Thyroid gland (tissue), 4 donors: Measurements from ENCODE around the gene MVB12B. TPM values are rescaled to one million over a fixed set of nuclear protein-coding genes. Genes with fewer than 3 reads are reported as not detected.

ENCODE experiments used
- DNase-seq, 2 donors: peaks; one replicate each; pipeline ENCODE4 v3.0.0-alpha.2; 2019
- H3K27ac ChIP-seq, 3 donors: fragments of 200-600 bp; sonication (generic); 1 replicate in 2 of 3; 2 replicates in 1 of 3; pipeline ENCODE4 v1.5.1; 2016 to 2019; ENCODE audit warnings: mild to moderate bottlenecking in 1 of 3, moderate library complexity in 1 of 3
- H3K27me3 ChIP-seq: fragments of 200-600 bp; sonication (generic); one replicate; pipeline ENCODE4 v1.5.1; 2019
- H3K36me3 ChIP-seq, 2 donors: fragments of 200-600 bp; sonication (generic); one replicate each; pipeline ENCODE4 v1.5.1; 2016 to 2019
- H3K4me1 ChIP-seq, 2 donors: fragments of 200-600 bp; sonication (generic); one replicate each; pipeline ENCODE4 v1.5.1; 2017 to 2019
- H3K4me3 ChIP-seq, 3 donors: fragments of 200-600 bp; sonication (generic); replicated peaks in 1 of 3; 1 replicate in 2 of 3; 2 replicates in 1 of 3; pipeline ENCODE4 v1.5.1; 2016; ENCODE audit warnings: mild to moderate bottlenecking in 1 of 3
- H3K9me3 ChIP-seq: fragments of 200-600 bp; sonication (generic); one replicate; pipeline ENCODE4 v1.5.1; 2017
- CTCF ChIP-seq, 6 experiments: fragments of 200-600 bp in 3 of 6; fragments of 450-650 bp in 3 of 6; sonication (generic) in 3 of 6; IDR thresholded peaks; one replicate each; pipeline ENCODE4 v1.5.1; 2016 to 2019; ENCODE audit warnings: antibody characterized with exemption in 6 of 6, mild to moderate bottlenecking in 2 of 6, inconsistent platforms in 1 of 6, moderate library complexity in 1 of 6
- POLR2A ChIP-seq, 2 donors: fragments of 450-650 bp; IDR thresholded peaks; one replicate each; pipeline ENCODE4 v1.6.1; 2017; ENCODE audit warnings: antibody characterized with exemption in 2 of 2, mild to moderate bottlenecking in 2 of 2, moderate library complexity in 1 of 2
- WGBS, 2 donors: methylation state at CpG; one replicate each; pipeline ENCODE4 v1.1.5; 2017; 5-methylcytosine and 5-hydroxymethylcytosine counted together
- intact Hi-C: fragments of 100-400 bp; cut with DNase I; formaldehyde crosslinking; loops from one replicate; pipeline ENCODE4 v1.15.1; 2023
- total RNA-seq, 4 donors: library from RNA; depleted of rRNA; stranded (reverse); fragments of >200 nt; gene quantifications; one replicate each; pipeline ENCODE4 v1.2.3, GENCODE V29; 2016

The MVB12B gene
- total RNA-seq, 4 donors from 2014 or later: 13.4 to 19.3 (median 15.5) TPM

- peaks cover 17% of the 10 kb centered on the region for H3K27me3 ChIP-seq
- intact Hi-C loops: no loop called here
- H3K9me3 ChIP-seq: no peaks in the 10 kb centered on the region
- no peak overlapping the region for H3K4me3 ChIP-seq
- no peaks in the 10 kb centered on the region for H3K36me3 ChIP-seq
- no peak overlapping the region for H3K27ac ChIP-seq
- peaks cover 6 to 16% of the 10 kb centered on the region in 2 donors for H3K4me1 ChIP-seq
- TF ChIP-seq POLR2A (IDR thresholded peaks at IDR 0.05): no peak
- TF ChIP-seq CTCF (IDR thresholded peaks at IDR 0.05): no peak
- WGBS, 2 donors: 81 to 87% methylated on average over 12 to 13 of the region's 13 CpGs
- no peak for DNase-seq
These were observed 194.9 kb downstream of the MVB12B start for GRCh38 chr9:126521551-126521950.

GRCh38 chr9:126521976-126522590 lies 195.5 kb downstream of the MVB12B start:
- peaks cover under 1 to 10% of the 10 kb centered on the region in 2 donors for H3K4me1 ChIP-seq
- H3K27ac ChIP-seq: no peak overlapping the region
- peaks cover 11% of the 10 kb centered on the region for H3K27me3 ChIP-seq
- WGBS, 2 donors: 60 to 84% methylated on average over 1 to 10 of the region's 10 CpGs
- TF ChIP-seq CTCF (IDR thresholded peaks at IDR 0.05) (no peak), POLR2A (IDR thresholded peaks at IDR 0.05) (no peak)
- H3K9me3 ChIP-seq: no peaks in the 10 kb centered on the region
- intact Hi-C loops: no loop called here
- no peak for DNase-seq
- H3K4me3 ChIP-seq: no peak overlapping the region
- H3K36me3 ChIP-seq: no peaks in the 10 kb centered on the region

- no peaks in the 10 kb centered on the region for H3K36me3 ChIP-seq
- TF ChIP-seq CTCF (IDR thresholded peaks at IDR 0.05) (no peak), POLR2A (IDR thresholded peaks at IDR 0.05) (no peak)
- H3K27ac ChIP-seq: no peak overlapping the region
- peaks cover 0 to 3% of the 10 kb centered on the region in 2 donors for H3K4me1 ChIP-seq
- H3K9me3 ChIP-seq: no peaks in the 10 kb centered on the region
- intact Hi-C loops: no loop called here
- H3K4me3 ChIP-seq: no peak overlapping the region
- H3K27me3 ChIP-seq: peaks cover 6% of the 10 kb centered on the region
- no peak for DNase-seq
- 64 to 66% methylated on average over 17 to 18 of the region's 18 CpGs for WGBS, 2 donors
These were observed 196.2 kb downstream of the MVB12B start for GRCh38 chr9:126522612-126523356.

GRCh38 chr9:126523611-126524111 lies 197.0 kb downstream of the MVB12B start:
- Histone ChIP-seq H3K9me3 (no peaks in the 10 kb centered on the region), H3K4me1 (no peaks in the 10 kb centered on the region), H3K4me3 (no peak overlapping the region), H3K36me3 (no peaks in the 10 kb centered on the region), H3K27ac (no peak overlapping the region), H3K27me3 (no peaks in the 10 kb centered on the region)
- DNase-seq: no peak
- intact Hi-C loops: no loop called here
- 59 to 71% methylated on average over 9 of the region's 9 CpGs for WGBS, 2 donors
- TF ChIP-seq CTCF (IDR thresholded peaks at IDR 0.05): no peak
- TF ChIP-seq POLR2A (IDR thresholded peaks at IDR 0.05): no peak
